Measurements from ENCODE around the gene NOXO1. TPM values are rescaled to one million over a fixed set of nuclear protein-coding genes. Genes with fewer than 3 reads are reported as not detected.
"Not testable (repeated sequence)": the region's sequence is repeated elsewhere in the genome, so short reads cannot be mapped to it uniquely, and the experiment has no call there.

NOXO1 gene
- total RNA-seq, 2 experiments from 2014 or later = 0.26 TPM; not detected in 1

- H3K27me3 Mint-ChIP-seq = no peaks in the 10 kb centered on the region
- no peak for ATAC-seq
- peaks cover 34% of the 10 kb centered on the region for H3K36me3 Mint-ChIP-seq
- CTCF ChIA-PET = interaction anchor here (0.7 to 1.9 kb wide), 9 partner anchors 19 to 183 kb away, joined by 3 to 7 read pairs (median 4); partner anchors contain the start of genes GFER, NUBP2, SPSB3 and ZNF598
- DNase-seq = no peak
- no peaks in the 10 kb centered on the region for H3K9me3 Mint-ChIP-seq (ENCODE audit: low read depth)
- peak overlapping the region; percentile 97 for H3K27ac Mint-ChIP-seq
- H3K4me1 Mint-ChIP-seq = peaks cover 43% of the 10 kb centered on the region
- peak overlapping the region; percentile 88 for H3K4me3 Mint-ChIP-seq
Measured at GRCh38 chr16:1965396-1966001, 15.8 kb downstream of the NOXO1 start.

GRCh38 chr16:1964506-1965395, 16.5 kb downstream of the NOXO1 start, which contains the start of gene RPS2:
RPS2 (minus strand) TSS chr16:1964826; CDS start chr16:1964625, 201 bp downstream.
- Mint-ChIP-seq H3K9me3 (ENCODE audit: low read depth) (no peaks in the 10 kb centered on the region), H3K4me1 (peaks cover 43% of the 10 kb centered on the region), H3K27me3 (no peaks in the 10 kb centered on the region), H3K4me3 (peak within 1 kb of the TSS; percentile 88), H3K36me3 (peaks cover 36% of the 10 kb centered on the region), H3K27ac (peak within 1 kb of the TSS; percentile 97)
- peak; percentile 85 for ATAC-seq
- DNase-seq = peak; percentile 100
- CTCF ChIA-PET = interaction anchor here (0.5 to 1.9 kb wide), 11 partner anchors 19 to 190 kb away, joined by 3 to 7 read pairs (median 4); partner anchors contain the start of genes GFER, NUBP2, SPSB3 and ZNF598

DNA sequence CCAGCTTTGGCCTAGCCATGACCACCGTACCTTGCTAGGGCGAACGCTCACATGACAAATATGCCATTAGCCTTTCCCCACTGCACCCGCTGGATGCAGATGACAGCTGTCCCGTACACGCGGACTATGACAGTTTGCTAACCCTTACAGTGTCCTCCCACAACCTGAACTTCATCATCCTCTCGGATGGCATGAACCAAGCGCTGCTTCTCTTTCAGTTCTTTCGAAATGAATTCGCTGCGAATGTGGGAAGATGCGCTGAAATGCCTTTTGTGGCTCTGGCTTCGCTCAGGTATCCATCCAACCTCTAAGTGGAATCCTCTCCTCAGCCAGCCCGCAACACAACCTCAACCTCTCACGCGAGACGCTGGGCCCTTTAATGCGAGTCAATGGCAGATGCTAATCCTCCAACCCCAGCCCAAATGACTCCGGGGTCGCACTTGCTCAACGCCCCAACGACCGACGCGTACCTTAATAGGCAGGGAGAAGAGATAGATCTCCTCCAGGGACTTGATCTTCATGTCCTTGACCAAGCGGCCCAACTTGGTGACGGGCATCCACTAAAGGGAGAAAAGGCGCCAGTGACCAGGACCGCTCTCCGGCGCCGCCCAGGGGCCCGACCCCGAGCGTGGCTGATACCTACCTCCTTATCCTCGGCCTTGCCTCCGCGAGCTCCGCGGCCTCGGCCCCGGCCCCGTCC, 17.3 kb downstream of the NOXO1 start:
- H3K4me3 Mint-ChIP-seq = peak overlapping the region; percentile 88

GRCh38 chr16:1962161-1963153, 18.8 kb downstream of the NOXO1 start:
- DNase-seq, CTCF ChIA-PET: not testable (repeated sequence)
- H3K4me1 Mint-ChIP-seq = peaks cover 50% of the 10 kb centered on the region

More for the DNA sequence above, 17.3 kb downstream of the NOXO1 start:
- Mint-ChIP-seq H3K9me3 (ENCODE audit: low read depth) (no peaks in the 10 kb centered on the region), H3K36me3 (peaks cover 36% of the 10 kb centered on the region), H3K27ac (peak overlapping the region; percentile 95), H3K27me3 (no peaks in the 10 kb centered on the region), H3K4me1 (peaks cover 46% of the 10 kb centered on the region)
- CTCF ChIA-PET = interaction anchor here (0.5 to 1.9 kb wide), 7 partner anchors 20 to 191 kb away, joined by 3 to 7 read pairs (median 4); partner anchors contain the start of gene GFER
- DNase-seq (peak; percentile 65), ATAC-seq (peak; percentile 5)

GRCh38 chr16:1961651-1962067, 19.6 kb downstream of the NOXO1 start:
- H3K4me3 Mint-ChIP-seq = peak overlapping the region; percentile 88
- H3K9me3 Mint-ChIP-seq (ENCODE audit: low read depth) = no peaks in the 10 kb centered on the region
- peaks cover 2% of the 10 kb centered on the region for H3K27me3 Mint-ChIP-seq
- H3K27ac Mint-ChIP-seq = peak overlapping the region; percentile 95
- ATAC-seq = no peak
- peak; percentile 67 for DNase-seq
- CTCF ChIA-PET = interaction anchor here (1.3 to 2.9 kb wide), 2 partner anchors 32 to 42 kb away, joined by 5 to 10 read pairs; no protein-coding TSS in a partner anchor
- peaks cover 50% of the 10 kb centered on the region for H3K4me1 Mint-ChIP-seq
- H3K36me3 Mint-ChIP-seq = peaks cover 36% of the 10 kb centered on the region

More at GRCh38 chr16:1962161-1963153, 18.8 kb downstream of the NOXO1 start:
- Mint-ChIP-seq H3K27ac (peak overlapping the region; percentile 95), H3K36me3 (peaks cover 36% of the 10 kb centered on the region), H3K4me3 (peak overlapping the region; percentile 88)
- ATAC-seq; H3K9me3 Mint-ChIP-seq (ENCODE audit: low read depth); H3K27me3 Mint-ChIP-seq: not testable (repeated sequence)

GRCh38 chr16:1960665-1961630, 20.3 kb downstream of the NOXO1 start:
- Mint-ChIP-seq H3K4me3 (peak overlapping the region; percentile 88), H3K9me3 (ENCODE audit: low read depth) (no peaks in the 10 kb centered on the region), H3K27ac (peak overlapping the region; percentile 94), H3K27me3 (peaks cover 2% of the 10 kb centered on the region), H3K36me3 (peaks cover 36% of the 10 kb centered on the region), H3K4me1 (peaks cover 50% of the 10 kb centered on the region)
- ATAC-seq (peak; percentile 1), DNase-seq (peak; percentile 74)
- CTCF ChIA-PET = interaction anchor here (0.9 to 2.9 kb wide), 5 partner anchors 11 to 43 kb away, joined by 3 to 10 read pairs (median 5); partner anchors contain the start of genes GFER and TBL3

DNA sequence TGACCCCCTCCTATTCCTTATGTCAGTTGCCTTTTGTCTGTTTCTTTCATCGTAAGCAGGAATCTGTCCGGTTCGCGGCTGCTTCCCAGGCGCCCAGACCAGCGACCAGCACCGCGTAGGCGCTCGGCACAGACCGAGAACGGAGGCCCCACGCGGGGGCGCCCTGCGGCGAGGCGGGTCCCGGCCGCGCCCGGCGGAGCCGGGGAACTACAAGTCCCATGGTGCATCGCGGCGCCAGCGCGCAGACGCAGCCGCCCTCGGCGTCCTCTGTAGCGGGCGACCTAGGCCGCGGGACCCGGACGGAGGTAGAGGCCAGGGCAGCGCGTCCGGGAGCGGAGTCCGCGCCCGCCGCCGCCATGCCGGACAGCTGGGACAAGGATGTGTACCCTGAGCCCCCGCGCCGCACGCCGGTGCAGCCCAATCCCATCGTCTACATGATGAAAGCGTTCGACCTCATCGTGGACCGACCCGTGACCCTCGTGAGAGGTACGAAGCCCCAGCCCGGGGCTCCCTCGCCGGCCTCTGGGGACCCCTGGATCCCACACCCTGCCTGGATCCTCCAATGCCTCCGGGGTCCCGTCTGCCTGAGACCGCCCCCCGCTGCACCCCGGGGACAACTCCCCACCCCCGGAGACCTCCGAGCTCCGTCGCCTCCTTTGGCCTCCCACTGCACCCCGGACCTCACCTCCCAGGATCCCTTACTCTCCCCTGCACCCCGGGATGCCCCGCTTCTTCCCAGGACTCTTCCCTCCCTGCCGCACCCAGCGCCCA, 21.8 kb downstream of the NOXO1 start, which contains the start of gene NDUFB10:
Gene NDUFB10 (plus strand): TSS at position 270 of the 771 bp plus-strand sequence. CDS start 87 bp downstream, at position 357.
- CTCF ChIA-PET = interaction anchor here (1.1 to 2.9 kb wide), 3 partner anchors 15 to 44 kb away, joined by 5 to 10 read pairs (median 5); partner anchors contain the start of gene GFER
- peak; percentile 81 for ATAC-seq
- Mint-ChIP-seq H3K36me3 (peaks cover 34% of the 10 kb centered on the region), H3K27ac (peak within 1 kb of the TSS; percentile 94), H3K4me1 (peaks cover 45% of the 10 kb centered on the region), H3K27me3 (peaks cover 2% of the 10 kb centered on the region), H3K9me3 (ENCODE audit: low read depth) (no peaks in the 10 kb centered on the region), H3K4me3 (peak within 1 kb of the TSS; percentile 88)
- DNase-seq = peak; percentile 92

DNA sequence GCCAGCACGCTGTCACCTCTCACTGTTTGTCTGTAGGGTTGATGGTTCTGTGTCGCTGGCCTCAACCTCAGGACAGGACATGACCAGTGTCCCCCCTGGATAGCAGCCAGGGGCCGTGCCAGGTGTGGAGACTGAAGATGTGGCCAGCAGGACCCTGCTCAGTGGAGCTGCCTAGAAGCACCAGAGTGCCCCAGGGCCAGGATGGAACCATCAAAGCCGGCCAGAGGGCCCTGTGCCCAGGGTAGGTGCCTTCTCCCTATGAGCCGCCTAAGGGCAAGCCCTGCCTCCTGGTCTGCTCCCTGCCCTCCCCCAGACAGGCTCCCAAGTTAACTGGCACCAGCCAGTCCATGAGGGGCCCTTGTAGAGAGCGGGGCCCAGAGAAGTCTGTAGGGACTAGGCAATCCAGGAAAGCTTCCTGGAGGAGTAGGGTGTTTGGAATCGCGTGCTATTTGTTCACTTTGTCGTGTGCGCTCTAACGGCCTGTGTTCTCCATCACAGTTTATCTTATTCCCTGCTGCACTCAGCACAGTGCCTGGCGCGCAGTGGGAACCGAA, 22.5 kb downstream of the NOXO1 start:
- ATAC-seq = peak; percentile 0
- peak overlapping the region; percentile 94 for H3K27ac Mint-ChIP-seq

DNA sequence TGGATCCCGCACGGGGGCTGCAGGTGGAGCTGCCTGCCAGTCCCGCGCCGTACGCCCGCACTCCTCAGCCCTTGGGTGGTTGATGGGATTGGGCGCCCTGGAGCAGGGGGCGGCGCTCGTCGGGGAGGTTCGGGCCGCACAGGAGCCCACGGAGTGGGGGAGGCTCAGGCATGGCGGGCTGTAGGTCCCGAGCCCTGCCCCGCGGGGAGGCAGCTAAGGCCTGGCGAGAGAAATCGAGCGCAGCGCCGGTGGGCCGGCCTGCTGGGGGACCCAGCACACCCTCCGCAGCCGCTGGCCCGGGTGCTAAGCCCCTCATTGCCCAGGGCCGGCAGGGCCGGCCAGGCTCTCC, 23.2 kb downstream of the NOXO1 start:
- Mint-ChIP-seq H3K4me1 (peaks cover 36% of the 10 kb centered on the region), H3K36me3 (peaks cover 22% of the 10 kb centered on the region)
- ATAC-seq; H3K4me3 Mint-ChIP-seq; H3K27me3 Mint-ChIP-seq; H3K27ac Mint-ChIP-seq; DNase-seq; H3K9me3 Mint-ChIP-seq (ENCODE audit: low read depth): not testable (repeated sequence)
- CTCF ChIA-PET = interaction anchor here (0.9 to 1.6 kb wide), 2 partner anchors 15 to 24 kb away, joined by 3 to 4 read pairs; partner anchors contain the start of genes MSRB1 and NOXO1

More for the DNA sequence above, 22.5 kb downstream of the NOXO1 start:
- Mint-ChIP-seq H3K4me1 (peaks cover 43% of the 10 kb centered on the region), H3K4me3 (peak overlapping the region; percentile 88), H3K9me3 (ENCODE audit: low read depth) (no peaks in the 10 kb centered on the region), H3K27me3 (peaks cover 2% of the 10 kb centered on the region), H3K36me3 (peaks cover 29% of the 10 kb centered on the region)
- CTCF ChIA-PET = interaction anchor here (2.9 kb wide), 1 partner anchor 45 kb away, joined by 10 read pairs; no protein-coding TSS in a partner anchor
- DNase-seq = no peak

All from activated CD8-positive, alpha-beta memory T cell treated with anti-CD3 and anti-CD28 coated beads, Interleukin-2, amount 10 ng/mL, durations not matched to agents 7 days and 5 days (primary cell).